GM12878 (cell line): ENCODE data around the gene RPS2.

Experiments
- CTCF ChIP-seq, 3 experiments: IDR thresholded peaks in 2 of 3; conservative IDR thresholded peaks in 1 of 3; 2 replicates each; pipeline ENCODE4 v1.5.1; 2011; ENCODE audit warnings: low read depth in 3 of 3, low read length in 3 of 3, mild to moderate bottlenecking in 3 of 3, control low read depth in 2 of 3, moderate library complexity in 2 of 3, inconsistent platforms in 1 of 3, mixed read lengths in 1 of 3; ENCODE audit not compliant: control insufficient read depth in 2 of 3, insufficient read depth in 1 of 3; ENCODE audit errors: extremely low read depth in 1 of 3
- EGR1 ChIP-seq, 2 experiments: IDR thresholded peaks; 1 replicate in 1 of 2; 2 replicates in 1 of 2; pipeline ENCODE4 v1.6.1; 2011 to 2012; ENCODE audit warnings: low read depth in 2 of 2, low read length in 2 of 2, borderline replicate concordance in 1 of 2, mild to moderate bottlenecking in 1 of 2, moderate library complexity in 1 of 2
- EP300 ChIP-seq, 2 experiments: fragments of 150-350 bp in 1 of 2; IDR thresholded peaks; 2 replicates each; pipeline ENCODE4 v1.6.1; 2011 to 2012; ENCODE audit warnings: low read depth in 2 of 2, low read length in 2 of 2, borderline replicate concordance in 1 of 2, improper control_type of control experiment in 1 of 2, inconsistent platforms in 1 of 2; ENCODE audit not compliant: control insufficient read depth in 1 of 2
- EZH2 ChIP-seq: IDR thresholded peaks from 2 replicates; pipeline ENCODE4 v1.6.1; 2012; ENCODE audit warnings: low read depth, mild to moderate bottlenecking, control low read depth, inconsistent platforms, low read length, borderline replicate concordance; ENCODE audit not compliant: control insufficient read depth
- MAX ChIP-seq: IDR thresholded peaks from 2 replicates; pipeline ENCODE4 v1.6.1; 2012; ENCODE audit warnings: low read depth, low read length, improper control_type of control experiment
- MYC ChIP-seq: IDR thresholded peaks from 2 replicates; pipeline ENCODE4 v1.6.1; 2011; ENCODE audit warnings: mild to moderate bottlenecking, low read length, moderate library complexity, inconsistent platforms; ENCODE audit not compliant: insufficient read depth, insufficient replicate concordance, insufficient read length, severe bottlenecking
- NFYB ChIP-seq: IDR thresholded peaks from 2 replicates; pipeline ENCODE4 v1.6.1; 2011; ENCODE audit warnings: low read depth, mild to moderate bottlenecking, low read length, improper control_type of control experiment, moderate library complexity; ENCODE audit not compliant: insufficient read depth
- POLR2A ChIP-seq: IDR thresholded peaks from 2 replicates; pipeline ENCODE4 v1.6.1; 2011; ENCODE audit warnings: low read depth, mild to moderate bottlenecking, low read length
- POLR2AphosphoS5 ChIP-seq: IDR thresholded peaks from 2 replicates; pipeline ENCODE4 v1.6.1; 2011; ENCODE audit warnings: mild to moderate bottlenecking, low read length, inconsistent platforms
- REST ChIP-seq: IDR thresholded peaks from 2 replicates; pipeline ENCODE4 v1.6.1; 2012; ENCODE audit warnings: mild to moderate bottlenecking, low read depth, low read length
- RFX5 ChIP-seq: IDR thresholded peaks from 2 replicates; pipeline ENCODE4 v1.6.1; 2011; ENCODE audit warnings: low read depth, low read length, improper control_type of control experiment
- SUZ12 ChIP-seq: fragments of 200-600 bp; sonication (generic); IDR thresholded peaks from one replicate; pipeline ENCODE4 v1.6.1; 2018; ENCODE audit warnings: antibody characterized with exemption, mild to moderate bottlenecking; ENCODE audit not compliant: unreplicated experiment
- YY1 ChIP-seq: IDR thresholded peaks from 2 replicates; pipeline ENCODE4 v1.6.1; 2011; ENCODE audit warnings: low read depth, mild to moderate bottlenecking, low read length

GRCh38 chr16:1917665-1918350 lies 46.8 kb downstream of the RPS2 start:
- TF ChIP-seq MYC (no peak), MAX (no peak), CTCF (IDR thresholded peaks at IDR 0.05 in 2 of 3, conservative IDR thresholded peaks at IDR 0.05 in 1 of 3; ENCODE audit: control insufficient read depth in 2 of 3, extremely low read depth in 1 of 3, insufficient read depth in 1 of 3, low read depth in 3 of 3, low read length in 3 of 3) (no peak), NFYB (no peak), EGR1 (IDR thresholded peaks at IDR 0.05; ENCODE audit: borderline replicate concordance in 1 of 2, low read depth in 2 of 2, low read length in 2 of 2) (no peak), SUZ12 (no peak), RFX5 (no peak), POLR2AphosphoS5 (no peak), EP300 (IDR thresholded peaks at IDR 0.05; ENCODE audit: borderline replicate concordance in 1 of 2, control insufficient read depth in 1 of 2, low read depth in 2 of 2, low read length in 2 of 2) (no peak), REST (no peak), POLR2A (no peak), EZH2 (no peak), YY1 (no peak)
